ENCODE measurements around the gene PTPRN2.

PTPRN2 gene

DNA sequence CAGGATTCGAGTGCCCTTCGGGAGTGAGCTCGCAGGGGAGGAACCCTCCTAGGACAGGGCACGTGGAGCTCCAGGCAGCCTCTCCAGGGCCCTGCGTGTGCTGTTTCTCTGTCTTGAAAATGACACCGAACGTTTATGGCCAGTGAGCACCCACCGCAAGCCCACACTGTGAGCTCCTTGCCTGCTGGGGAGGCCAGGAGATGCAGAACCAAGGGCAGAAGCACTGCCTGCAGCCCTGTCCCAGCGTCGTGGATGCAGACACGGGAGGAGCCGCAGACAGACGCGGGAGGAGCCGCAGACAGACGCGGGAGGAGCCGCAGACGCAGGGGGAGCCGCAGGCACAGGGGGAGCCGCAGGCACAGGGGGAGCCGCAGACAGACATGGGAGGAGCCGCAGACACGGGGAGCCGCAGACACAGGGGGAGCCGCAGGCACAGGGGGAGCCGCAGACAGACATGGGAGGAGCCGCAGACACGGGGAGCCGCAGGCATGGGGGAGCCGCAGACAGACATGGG is 314.4 kb downstream of the PTPRN2 start:
- H3K4me3 ChIP-seq (ENCODE audit: low read depth, low read length) = no peak overlapping the region
- TF ChIP-seq, protein P1, sequence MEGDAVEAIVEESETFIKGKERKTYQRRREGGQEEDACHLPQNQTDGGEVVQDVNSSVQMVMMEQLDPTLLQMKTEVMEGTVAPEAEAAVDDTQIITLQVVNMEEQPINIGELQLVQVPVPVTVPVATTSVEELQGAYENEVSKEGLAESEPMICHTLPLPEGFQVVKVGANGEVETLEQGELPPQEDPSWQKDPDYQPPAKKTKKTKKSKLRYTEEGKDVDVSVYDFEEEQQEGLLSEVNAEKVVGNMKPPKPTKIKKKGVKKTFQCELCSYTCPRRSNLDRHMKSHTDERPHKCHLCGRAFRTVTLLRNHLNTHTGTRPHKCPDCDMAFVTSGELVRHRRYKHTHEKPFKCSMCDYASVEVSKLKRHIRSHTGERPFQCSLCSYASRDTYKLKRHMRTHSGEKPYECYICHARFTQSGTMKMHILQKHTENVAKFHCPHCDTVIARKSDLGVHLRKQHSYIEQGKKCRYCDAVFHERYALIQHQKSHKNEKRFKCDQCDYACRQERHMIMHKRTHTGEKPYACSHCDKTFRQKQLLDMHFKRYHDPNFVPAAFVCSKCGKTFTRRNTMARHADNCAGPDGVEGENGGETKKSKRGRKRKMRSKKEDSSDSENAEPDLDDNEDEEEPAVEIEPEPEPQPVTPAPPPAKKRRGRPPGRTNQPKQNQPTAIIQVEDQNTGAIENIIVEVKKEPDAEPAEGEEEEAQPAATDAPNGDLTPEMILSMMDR (IDR thresholded peaks at IDR 0.05; ENCODE audit: borderline replicate concordance, insufficient read depth, low read depth, low read length) = no peak

DNA sequence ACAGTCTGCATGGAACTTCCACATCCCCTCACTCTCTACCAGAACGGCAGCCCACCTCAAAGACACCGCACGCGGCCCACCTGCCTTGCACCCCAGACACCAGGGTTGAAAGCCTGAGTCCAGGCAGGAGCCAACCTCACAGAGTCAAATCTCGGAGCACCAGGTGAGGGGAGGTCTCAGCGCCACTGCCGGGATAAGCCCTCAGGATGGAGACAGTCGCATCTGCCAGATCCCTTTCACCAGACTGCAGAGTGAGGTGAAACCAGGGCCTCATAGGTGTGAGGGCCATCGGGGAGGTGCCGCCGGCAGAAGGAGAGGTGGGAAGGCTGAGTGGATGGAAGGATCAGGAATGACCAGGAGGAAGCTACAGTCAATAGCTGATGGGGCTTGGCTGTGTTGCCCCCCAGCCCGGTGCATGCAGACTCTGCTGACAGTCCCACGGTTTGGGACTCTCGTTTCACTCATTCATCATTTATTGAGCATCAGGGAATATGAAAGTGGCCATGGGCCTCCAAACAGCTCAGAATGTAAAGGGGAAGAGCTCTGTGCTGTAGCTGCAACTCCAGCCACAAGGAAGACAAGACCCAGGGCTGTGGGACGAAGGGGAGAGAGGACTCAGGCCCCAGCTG is 315.0 kb downstream of the PTPRN2 start:
- TF ChIP-seq, protein P1 (IDR thresholded peaks at IDR 0.05; ENCODE audit: borderline replicate concordance, insufficient read depth, low read depth, low read length) = no peak
- no peak overlapping the region for H3K4me3 ChIP-seq (ENCODE audit: low read depth, low read length)

DNA sequence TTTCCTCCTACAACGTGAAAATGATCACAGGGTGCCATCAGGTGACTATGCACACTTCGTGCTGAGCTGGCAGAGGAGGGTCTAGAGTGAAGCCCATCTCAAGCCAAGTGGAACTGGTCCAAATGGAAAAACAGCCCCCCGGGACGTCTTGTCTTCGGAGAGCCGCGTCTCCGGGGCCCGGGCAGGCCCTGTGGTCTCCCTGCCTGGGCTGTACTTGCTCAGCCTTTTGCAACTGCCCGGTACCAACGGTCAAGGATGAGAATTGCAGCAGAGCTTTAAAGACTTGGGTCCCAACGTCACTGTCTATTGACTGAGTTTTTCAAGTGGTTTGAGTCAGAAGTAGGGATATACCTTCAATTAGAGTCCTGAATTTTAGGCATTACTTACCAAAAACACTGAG is 315.5 kb downstream of the PTPRN2 start:
- TF ChIP-seq, protein P1 (IDR thresholded peaks at IDR 0.05; ENCODE audit: borderline replicate concordance, insufficient read depth, low read depth, low read length) = no peak
- H3K4me3 ChIP-seq (ENCODE audit: low read depth, low read length) = no peak overlapping the region

DNA sequence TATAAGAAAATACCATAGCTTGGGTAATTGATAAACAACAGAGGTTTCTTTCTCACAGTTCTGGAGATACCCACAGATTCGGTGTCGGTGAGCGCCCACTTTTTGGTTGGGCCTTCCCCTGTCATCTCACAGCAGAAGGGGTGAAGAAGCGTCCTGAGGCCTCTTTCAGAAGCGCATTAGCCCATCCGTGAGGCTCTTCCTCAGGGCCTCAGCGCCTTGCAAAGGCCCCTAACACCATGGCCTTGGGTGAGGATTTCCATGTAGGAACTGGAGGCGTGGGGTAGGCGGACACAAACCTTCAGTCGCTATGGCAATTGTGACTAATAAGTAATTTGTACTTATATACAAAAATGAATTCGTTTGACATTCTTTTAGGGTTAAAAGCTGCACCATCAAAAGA is 316.0 kb downstream of the PTPRN2 start:
- no peak overlapping the region for H3K4me3 ChIP-seq (ENCODE audit: low read depth, low read length)
- TF ChIP-seq, protein P1 (IDR thresholded peaks at IDR 0.05; ENCODE audit: borderline replicate concordance, insufficient read depth, low read depth, low read length) = no peak

DNA sequence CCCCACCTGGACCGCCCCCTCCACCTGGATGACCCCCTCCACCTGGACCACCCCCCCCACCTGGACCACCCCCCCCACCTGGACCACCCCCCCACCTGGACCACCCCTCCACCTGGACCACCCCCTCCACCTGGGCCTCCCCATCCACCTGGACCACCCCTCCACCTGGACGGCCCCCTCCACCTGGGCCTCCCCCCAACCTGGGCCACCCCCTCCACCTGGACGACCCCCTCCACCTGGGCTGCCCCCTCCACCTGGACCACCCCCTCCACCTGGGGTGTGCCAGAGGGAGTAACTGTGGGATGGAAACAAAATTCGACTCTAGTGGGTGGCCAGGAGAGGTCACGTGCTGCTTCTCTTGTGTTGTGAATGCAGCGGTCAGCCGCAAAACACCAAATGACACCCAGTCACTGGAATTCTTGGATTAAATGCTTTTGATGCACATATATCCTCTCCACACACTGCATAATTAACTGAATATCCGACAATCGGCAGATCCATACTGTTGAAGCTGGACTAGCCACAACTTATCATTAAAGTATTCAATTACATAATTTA is 316.7 kb downstream of the PTPRN2 start:
- no peak overlapping the region for H3K4me3 ChIP-seq (ENCODE audit: low read depth, low read length)
- TF ChIP-seq, protein P1 (IDR thresholded peaks at IDR 0.05; ENCODE audit: borderline replicate concordance, insufficient read depth, low read depth, low read length) = no peak

DNA sequence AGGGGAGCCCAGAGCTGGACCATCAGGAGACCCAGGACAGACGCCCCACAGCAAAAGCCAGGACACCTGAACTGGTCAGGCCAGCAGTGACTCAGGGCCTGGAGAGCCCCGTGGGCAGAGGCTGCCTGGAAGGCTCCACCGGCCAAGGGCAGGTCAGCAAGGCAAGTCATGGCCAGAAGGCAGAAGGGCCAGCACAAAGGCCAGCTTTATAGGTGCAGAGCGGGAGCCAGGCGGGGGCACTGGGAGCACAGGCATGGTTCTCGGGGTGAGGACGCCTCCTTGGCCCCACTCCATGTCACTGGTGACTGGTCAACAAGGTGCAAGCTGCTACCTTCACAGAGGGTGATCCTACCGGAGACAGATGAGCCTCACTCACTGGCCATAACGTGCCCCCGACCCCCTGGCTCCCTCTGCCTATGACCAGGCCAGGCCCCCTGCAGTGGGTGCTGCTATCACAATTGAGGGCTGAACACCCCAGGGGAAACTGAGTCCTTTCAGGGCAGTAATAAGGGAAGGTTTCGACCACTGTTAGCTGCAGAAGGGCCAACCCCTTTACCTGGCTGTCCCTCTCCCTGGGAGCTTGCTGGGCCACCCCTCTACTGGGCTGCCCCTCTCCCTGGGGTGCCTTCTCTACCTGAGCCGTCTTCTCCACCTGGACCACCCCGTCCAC is 317.4 kb downstream of the PTPRN2 start:
- no peak overlapping the region for H3K4me3 ChIP-seq (ENCODE audit: low read depth, low read length)
- TF ChIP-seq, protein P1 (IDR thresholded peaks at IDR 0.05; ENCODE audit: borderline replicate concordance, insufficient read depth, low read depth, low read length) = no peak
